KOPT-K1 (cell line): ENCODE results near the gene EPB41L3.

Experiments used
- H3K27ac ChIP-seq: fragments of 200-600 bp; sonication (generic); 2 replicates; pipeline ENCODE4 v1.5.1; 2016; ENCODE audit warnings: antibody characterized with exemption, mild to moderate bottlenecking, low read depth, low read length; ENCODE audit not compliant: poor library complexity, severe bottlenecking
- H3K36me3 ChIP-seq: fragments of 200-600 bp; sonication (generic); 2 replicates; pipeline ENCODE4 v1.5.1; 2017; ENCODE audit warnings: antibody characterized with exemption, mild to moderate bottlenecking, low read length, moderate library complexity; ENCODE audit not compliant: insufficient read depth
- H3K9me3 ChIP-seq: fragments of 200-600 bp; sonication (generic); 2 replicates; pipeline ENCODE4 v1.5.1; 2017; ENCODE audit warnings: antibody characterized with exemption, low read length, mild to moderate bottlenecking; ENCODE audit not compliant: insufficient read depth, poor library complexity, severe bottlenecking

The EPB41L3 gene

DNA sequence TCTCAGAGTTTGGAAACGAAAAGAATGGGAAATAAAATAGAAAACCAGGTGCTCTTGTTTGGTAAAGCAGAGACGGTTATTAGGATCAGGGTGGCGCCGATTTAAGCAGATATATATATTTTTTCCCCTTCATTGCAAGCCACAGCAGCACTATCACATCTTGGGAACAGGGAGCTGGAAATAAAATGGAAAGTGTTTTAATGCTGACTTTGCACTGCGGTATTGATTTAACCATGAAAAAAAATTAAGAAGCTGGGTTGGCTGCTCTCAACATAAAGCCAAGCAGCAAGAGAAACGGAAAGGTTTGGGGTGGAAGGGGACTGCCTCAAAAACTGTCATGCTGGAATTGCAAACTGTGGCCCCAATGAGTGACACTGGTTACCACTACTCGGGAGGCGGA lies 145.5 kb downstream of the EPB41L3 start:
- no peaks in the 10 kb centered on the region for H3K9me3 ChIP-seq
- H3K27ac ChIP-seq, result no peak overlapping the region
- no peaks in the 10 kb centered on the region for H3K36me3 ChIP-seq

- no peak overlapping the region for H3K27ac ChIP-seq
- no peaks in the 10 kb centered on the region for H3K9me3 ChIP-seq
- no peaks in the 10 kb centered on the region for H3K36me3 ChIP-seq
Observed at GRCh38 chr18:5397102-5397501, 146.7 kb downstream of the EPB41L3 start.

- Histone ChIP-seq H3K9me3 (no peaks in the 10 kb centered on the region), H3K36me3 (no peaks in the 10 kb centered on the region), H3K27ac (no peak overlapping the region)
Observed at GRCh38 chr18:5395860-5396448, 147.8 kb downstream of the EPB41L3 start.

DNA sequence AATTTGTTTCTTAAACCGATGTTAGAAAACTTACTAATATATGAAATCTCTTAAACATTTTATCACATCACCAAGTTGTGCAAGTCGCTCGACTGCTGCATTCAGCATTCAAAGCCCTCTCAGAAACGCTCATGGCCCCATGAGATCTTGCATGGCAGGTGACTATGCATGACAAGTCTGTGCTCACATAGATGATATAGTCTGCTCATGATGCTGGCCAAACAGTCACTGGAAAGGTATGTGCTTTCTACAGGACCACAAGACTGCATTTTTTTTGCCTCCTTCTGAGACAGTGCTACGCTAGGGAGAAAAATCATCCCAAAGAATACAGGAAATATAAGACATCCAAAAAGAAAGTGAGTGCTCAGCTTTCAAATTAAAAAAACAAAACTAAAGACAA lies 150.0 kb downstream of the EPB41L3 start:
- Histone ChIP-seq H3K9me3 (no peaks in the 10 kb centered on the region), H3K36me3 (no peaks in the 10 kb centered on the region), H3K27ac (no peak overlapping the region)

- Histone ChIP-seq H3K27ac (no peak overlapping the region), H3K9me3 (no peaks in the 10 kb centered on the region), H3K36me3 (no peaks in the 10 kb centered on the region)
Observed at GRCh38 chr18:5391409-5391808, 152.4 kb downstream of the EPB41L3 start.

DNA sequence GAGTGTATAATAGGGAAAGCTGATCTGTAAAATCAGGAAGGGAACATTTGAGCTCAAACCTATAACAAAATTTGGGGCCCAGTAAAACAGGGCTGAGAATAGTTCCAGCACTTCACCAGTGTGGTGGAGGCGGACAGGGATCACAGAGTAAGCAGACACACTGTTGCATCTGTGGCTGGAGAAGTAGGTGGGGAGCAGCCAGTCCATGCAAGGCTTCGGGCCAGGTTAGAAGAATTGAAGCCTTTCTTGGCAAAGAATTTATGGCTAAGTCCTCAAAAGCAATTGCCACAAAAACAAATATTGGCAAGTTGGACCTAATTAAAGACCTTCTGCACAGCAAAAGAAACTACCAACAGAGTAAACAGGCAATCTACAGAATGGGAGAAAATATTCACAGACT lies 154.4 kb downstream of the EPB41L3 start:
- Histone ChIP-seq H3K27ac (no peak overlapping the region), H3K9me3 (no peaks in the 10 kb centered on the region), H3K36me3 (no peaks in the 10 kb centered on the region)

GRCh38 chr18:5388896-5389295 lies 154.9 kb downstream of the EPB41L3 start:
- Histone ChIP-seq H3K9me3 (no peaks in the 10 kb centered on the region), H3K27ac (no peak overlapping the region), H3K36me3 (no peaks in the 10 kb centered on the region)

DNA sequence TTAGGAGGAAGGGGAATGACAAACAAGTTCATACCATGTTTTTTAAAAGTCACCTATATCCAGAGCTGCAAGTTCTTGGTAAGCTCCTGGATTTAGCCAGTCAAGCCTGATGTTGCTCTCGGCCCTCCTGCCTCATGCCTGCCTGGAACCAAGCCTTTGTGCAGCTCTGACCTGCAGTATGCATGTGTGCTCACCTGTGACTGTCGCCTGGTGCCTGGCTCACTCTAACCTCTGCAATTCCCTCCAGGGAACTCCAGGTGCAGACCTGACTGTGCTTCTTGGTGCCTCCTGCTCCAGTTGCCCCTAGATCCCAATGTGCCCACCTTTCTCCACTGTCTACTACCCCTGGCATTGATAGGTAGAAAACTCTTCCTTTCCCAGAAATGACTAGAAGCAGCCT lies 163.2 kb downstream of the EPB41L3 start:
- H3K9me3 ChIP-seq, result no peaks in the 10 kb centered on the region
- H3K27ac ChIP-seq, result no peak overlapping the region
- no peaks in the 10 kb centered on the region for H3K36me3 ChIP-seq

GRCh38 chr18:5376986-5377385 lies 166.8 kb downstream of the EPB41L3 start:
- H3K27ac ChIP-seq, result no peak overlapping the region

GRCh38 chr18:5370332-5370731 lies 173.5 kb downstream of the EPB41L3 start:
- Histone ChIP-seq H3K36me3 (no peaks in the 10 kb centered on the region), H3K9me3 (no peaks in the 10 kb centered on the region), H3K27ac (no peak overlapping the region)

More at GRCh38 chr18:5376986-5377385, 166.8 kb downstream of the EPB41L3 start:
- no peaks in the 10 kb centered on the region for H3K36me3 ChIP-seq
- no peaks in the 10 kb centered on the region for H3K9me3 ChIP-seq

- Histone ChIP-seq H3K36me3 (no peaks in the 10 kb centered on the region), H3K27ac (no peak overlapping the region), H3K9me3 (no peaks in the 10 kb centered on the region)
Observed at GRCh38 chr18:5369513-5369912, 174.3 kb downstream of the EPB41L3 start.

DNA sequence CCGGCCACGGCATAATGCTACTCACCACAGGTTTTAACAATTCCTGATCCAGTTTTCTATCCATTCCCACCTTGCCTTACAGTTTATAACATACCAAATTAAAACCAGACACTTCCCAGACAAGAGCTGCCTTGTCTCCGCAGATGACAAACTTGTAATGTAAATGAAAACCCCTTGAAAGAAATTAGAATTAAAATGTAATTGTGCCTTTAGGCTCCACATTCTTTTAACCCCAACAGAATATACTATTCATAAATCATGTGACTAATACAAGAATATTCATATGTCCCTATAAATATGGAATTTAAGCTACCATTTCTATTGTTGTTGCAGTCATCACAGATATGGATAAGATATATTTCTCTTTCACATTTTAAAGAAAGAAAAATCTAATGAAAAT lies 178.4 kb downstream of the EPB41L3 start:
- Histone ChIP-seq H3K27ac (no peak overlapping the region), H3K36me3 (no peaks in the 10 kb centered on the region), H3K9me3 (no peaks in the 10 kb centered on the region)

DNA sequence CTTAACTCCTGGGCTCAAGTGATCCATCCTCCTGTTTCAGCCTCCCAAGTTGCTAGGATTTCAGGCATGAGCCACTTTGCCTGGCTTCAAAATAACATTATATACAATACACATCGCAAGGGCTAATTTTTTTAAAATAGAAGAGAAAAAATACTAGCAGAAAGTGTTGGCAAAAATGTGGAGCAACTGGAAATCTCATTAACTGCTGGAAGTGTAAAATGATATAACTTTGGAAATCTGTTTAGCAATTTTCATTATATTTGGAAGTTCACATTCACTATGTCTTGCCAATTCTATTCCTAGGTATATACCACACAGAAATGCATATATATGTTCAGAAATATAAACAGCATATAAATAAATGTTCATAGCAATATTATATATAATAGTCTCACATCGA lies 193.2 kb downstream of the EPB41L3 start:
- Histone ChIP-seq H3K9me3 (no peaks in the 10 kb centered on the region), H3K27ac (no peak overlapping the region), H3K36me3 (no peaks in the 10 kb centered on the region)
